ENCODE results near the gene NUDT4. TPM values are rescaled to one million over a fixed set of nuclear protein-coding genes. Genes with fewer than 3 reads are reported as not detected.

The NUDT4 gene
- total RNA-seq, 1 experiment from 2014 or later, result 26.3 TPM

Other genes with a start within 250 kb of the NUDT4 start
- 89.7 and 96.3 TPM in 2 replicates for gene UBE2N, start 64.0 kb downstream of the NUDT4 start, total RNA-seq (2014; rRNA removed; shearing (Covaris generic))
- 148 and 172 TPM in 2 replicates for gene MRPL42, start 89.6 kb downstream of the NUDT4 start, total RNA-seq (2014; rRNA removed; shearing (Covaris generic))
- gene SOCS2, start 194.8 kb downstream of the NUDT4 start, total RNA-seq (2014; rRNA removed; shearing (Covaris generic)), result 83.8 and 98.4 TPM in 2 replicates

All from A172 (cell line).